RPMI7951 (cell line): Measurements from ENCODE around the gene CSMD2. TPM values are rescaled to one million over a fixed set of nuclear protein-coding genes. Genes with fewer than 3 reads are reported as not detected.
A peak's percentile ranks its signal among the peaks of the same experiment; 100 is the strongest.
"Not testable (repeated sequence)": the region's sequence is repeated elsewhere in the genome, so short reads cannot be mapped to it uniquely, and the experiment has no call there.

ENCODE experiments used
- DNase-seq: peaks from one replicate; pipeline ENCODE4 v3.0.0-alpha.2; 2012; ENCODE audit warnings: low read depth
- total RNA-seq: library from RNA; depleted of rRNA; stranded (reverse); fragments of >200 nt; shearing (Covaris generic); gene quantifications from 2 replicates; pipeline ENCODE4 v1.2.3, GENCODE V29; 2014; rRNA removed

The CSMD2 gene
- 0.59 and 1.1 TPM in 2 replicates for total RNA-seq

DNA sequence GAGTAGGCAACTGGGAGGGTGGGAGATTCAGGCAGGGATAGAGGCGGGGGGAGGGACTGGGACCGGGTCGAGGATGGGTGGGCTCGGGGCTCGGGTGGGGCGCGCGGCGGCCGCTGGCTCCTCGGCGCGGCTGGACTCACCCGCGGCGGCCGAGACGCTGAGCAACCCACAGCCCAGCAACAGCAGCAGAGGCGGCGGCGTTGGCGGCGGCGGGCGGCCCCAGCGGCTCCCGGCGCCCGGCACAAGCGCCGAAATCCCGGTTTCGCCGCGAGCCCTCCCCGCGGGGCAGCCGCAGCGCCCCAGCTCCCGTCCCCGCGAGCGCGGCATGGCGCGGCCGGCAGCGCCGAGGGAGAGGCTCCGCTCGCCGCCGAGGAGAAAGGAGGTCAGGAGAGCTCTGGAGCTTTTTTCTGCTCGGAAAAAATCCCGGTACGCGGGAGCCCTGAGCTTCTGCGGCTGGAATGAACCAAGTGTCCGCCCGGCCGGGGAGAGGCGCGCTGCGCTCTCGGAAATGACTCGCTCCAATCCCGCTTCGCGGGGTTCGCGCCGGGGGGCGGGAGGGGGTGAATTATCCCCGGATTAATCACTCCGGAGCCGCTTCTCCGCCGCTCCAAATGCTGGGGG, at the start of gene CSMD2:
CSMD2 (minus strand) TSS at position 460 of the 621 bp plus-strand sequence; CDS start at position 327, 133 bp downstream.
- DNase-seq, result peak; percentile 70

GRCh38 chr1:34213956-34214355, 48.9 kb upstream of the CSMD2 start:
- DNase-seq, result peak; percentile 9

DNA sequence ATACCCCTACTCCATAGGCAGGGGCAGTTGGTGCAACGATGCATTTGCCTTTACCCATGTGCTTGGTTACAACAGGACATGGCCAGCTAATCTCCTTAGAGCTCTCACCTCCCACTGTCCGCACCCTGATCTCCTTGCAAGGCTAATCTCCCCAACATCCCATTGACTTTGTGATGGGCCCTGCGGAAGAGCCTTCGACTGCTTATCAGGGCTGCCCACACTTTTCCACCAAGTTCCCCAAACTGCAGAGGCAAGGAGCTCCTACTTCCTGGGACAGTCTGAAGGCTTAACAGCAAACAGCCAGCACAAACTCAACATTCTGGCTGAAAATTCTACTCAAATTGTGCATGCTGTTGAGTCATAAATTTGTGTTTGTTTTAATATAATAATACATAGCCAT, 47.6 kb upstream of the CSMD2 start:
- no peak for DNase-seq

GRCh38 chr1:34199927-34200326, 34.9 kb upstream of the CSMD2 start:
- peak; percentile 91 for DNase-seq

- no peak for DNase-seq
Observed at GRCh38 chr1:34192621-34193020, 27.6 kb upstream of the CSMD2 start.

GRCh38 chr1:34190692-34191091, 25.7 kb upstream of the CSMD2 start:
- peak; percentile 7 for DNase-seq

DNA sequence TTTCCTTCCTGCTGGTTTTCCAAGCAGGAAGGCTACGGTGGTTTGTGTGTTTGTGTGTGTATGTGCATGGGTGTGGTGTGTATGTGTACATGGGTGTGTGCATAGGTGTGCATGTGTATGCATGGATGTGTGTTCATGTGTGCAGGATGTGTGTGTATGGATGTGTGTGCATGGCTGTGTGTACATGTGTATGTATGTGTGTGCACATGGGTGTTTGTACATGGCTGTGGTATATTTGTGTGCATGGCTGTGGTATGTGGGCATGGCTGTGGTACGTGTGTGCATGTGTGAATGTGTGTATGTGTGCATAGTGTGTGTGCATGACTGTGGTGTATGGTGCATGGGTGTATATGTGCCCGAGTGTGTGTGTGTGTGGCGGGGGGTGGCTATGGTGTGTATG, 24.0 kb upstream of the CSMD2 start:
- no peak for DNase-seq

DNA sequence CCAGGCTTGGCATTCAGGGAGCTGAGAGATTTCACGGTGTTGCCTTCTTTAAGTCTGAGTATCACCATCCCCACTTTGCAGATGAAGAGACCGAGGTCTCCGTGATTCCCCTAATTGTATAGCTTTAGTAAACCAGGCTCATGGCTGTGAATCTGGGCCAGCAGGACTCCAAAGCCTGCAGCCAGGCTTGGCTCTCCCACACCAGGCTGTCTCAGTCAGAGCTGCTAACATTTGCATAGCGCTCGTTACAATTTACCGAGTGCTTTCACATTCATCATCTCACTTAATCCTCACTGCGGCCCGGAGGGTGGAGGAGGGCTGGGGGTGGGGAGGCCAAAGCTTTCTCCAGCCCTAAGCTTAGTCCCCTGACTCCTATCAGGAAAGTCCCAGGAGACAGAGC, 23.4 kb upstream of the CSMD2 start:
- peak; percentile 3 for DNase-seq

DNA sequence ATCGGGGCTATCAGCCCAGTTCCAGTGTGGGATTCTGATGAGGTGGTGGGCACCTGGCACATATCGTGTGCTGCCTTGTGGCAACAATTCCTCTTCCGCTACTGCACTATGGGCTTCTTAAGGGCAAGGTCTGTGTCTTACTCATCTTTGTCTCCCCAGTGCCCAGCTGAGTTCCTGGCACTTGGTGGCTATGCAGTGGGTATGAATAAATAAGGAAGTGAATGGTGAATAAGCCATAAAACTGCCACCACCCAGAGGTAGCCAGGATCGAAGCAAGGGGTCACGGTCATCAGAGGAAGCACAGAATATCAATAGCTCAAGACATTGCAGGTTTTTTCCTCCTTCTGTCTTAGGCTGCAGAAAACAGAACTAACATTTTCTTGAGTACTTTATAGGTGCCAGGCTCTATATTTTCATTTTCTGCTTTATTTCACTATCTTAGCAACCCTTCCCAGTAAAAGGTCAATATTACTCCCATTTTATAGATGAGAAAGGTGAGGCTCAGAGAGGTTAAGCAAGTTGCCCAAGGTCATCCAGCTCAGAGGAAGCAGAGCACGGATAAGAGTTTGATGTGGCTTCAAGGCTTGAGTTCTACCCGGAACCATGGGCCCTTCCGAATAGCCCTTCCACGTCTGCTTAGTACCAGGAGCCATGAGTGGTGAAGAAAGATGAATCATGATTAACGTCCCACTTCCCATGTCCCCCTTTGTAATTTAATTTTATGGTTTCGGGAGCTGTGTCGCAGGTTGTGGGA, 21.9 kb upstream of the CSMD2 start:
- DNase-seq, result no peak

DNA sequence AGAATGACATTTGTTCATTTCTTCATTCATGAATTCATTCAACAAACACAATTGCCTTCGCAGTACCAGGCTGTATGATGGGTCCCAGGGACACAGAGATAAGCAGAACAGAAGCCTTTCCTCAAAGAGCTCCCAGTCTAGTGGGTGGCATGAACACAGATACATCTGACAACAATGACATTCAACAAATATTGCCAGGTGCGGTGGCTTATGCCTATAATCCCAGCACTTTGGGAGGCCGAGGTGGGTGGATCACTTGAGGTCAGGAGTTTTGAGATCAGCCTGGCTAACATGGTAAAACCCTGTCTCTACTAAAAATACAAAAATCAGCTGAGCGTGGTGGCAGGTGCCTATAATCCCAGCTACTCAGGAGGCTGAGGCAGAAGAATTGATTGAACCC, 18.4 kb upstream of the CSMD2 start:
- not testable (repeated sequence) for DNase-seq

DNA sequence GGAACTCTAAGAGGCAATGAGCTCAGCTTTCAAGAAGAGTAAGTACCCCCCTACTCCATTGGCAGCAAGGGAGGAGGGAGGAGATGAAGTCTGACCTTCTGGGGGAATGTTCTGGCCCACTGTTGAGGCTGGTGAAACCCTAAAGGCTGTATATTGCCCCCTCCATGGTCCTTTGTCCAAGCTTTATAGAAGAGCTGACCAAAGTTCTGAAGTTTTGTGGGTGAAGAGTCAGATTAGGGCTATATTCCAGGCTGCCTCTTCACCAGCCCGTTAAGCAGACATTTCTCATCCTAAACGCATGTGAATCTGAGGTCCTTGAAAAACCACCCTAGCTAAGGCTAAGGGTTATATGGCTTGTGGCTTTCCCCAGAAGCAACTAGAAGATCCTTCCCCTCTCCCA, 13.0 kb upstream of the CSMD2 start:
- peak; percentile 9 for DNase-seq

GRCh38 chr1:34176830-34177603, 12.0 kb upstream of the CSMD2 start, which contains the start of gene C1orf94:
Gene C1orf94 (plus strand): TSS chr1:34176907. CDS start chr1:34177790, 883 bp downstream.
- no peak for DNase-seq

- DNase-seq, result no peak
Observed at GRCh38 chr1:34175744-34176143, 10.7 kb upstream of the CSMD2 start.

DNA sequence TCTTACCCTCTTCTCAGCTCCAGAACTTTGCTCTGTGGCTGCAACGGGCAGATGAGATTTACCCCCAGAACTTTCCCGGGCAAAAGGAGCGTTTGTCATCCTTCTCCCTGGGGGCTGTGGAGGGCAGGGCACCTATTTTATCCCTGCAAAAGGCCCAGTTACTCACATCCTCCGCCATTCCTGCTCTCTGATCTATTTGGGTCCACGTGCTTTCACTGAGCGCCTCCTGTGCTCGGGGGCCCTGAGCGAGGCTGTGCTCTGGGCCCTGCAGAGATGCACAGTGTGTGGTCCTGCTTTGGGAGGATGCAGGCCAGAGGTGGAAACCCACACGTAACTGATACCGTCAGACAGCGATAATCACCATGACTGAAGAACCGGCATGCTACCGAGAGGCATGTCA, 2.4 kb upstream of the CSMD2 start:
- peak; percentile 15 for DNase-seq

- peak; percentile 70 for DNase-seq
Observed at GRCh38 chr1:34166625-34167361, 1.8 kb upstream of the CSMD2 start.

DNA sequence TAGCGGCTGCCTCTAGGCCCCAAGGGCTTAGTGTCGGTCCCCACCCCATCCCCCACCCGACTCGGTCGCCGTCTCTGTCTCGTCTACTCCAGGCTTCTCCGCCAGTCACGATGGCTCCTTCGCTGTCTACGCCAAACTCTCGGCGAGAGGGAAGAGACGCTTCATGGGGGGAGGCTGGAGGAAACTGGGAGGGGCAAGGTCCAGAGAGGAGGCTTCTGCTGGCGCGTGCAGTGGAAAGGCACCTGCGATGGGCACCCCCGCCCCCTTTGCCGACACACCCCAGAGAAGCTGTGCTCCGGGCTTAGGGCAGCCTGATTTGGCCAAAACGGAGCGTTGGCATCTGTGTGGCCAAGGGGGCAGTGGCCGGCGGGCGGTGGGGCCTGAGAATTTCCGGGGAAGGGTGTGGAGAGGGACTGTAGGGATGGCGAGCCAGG, 1.2 kb upstream of the CSMD2 start:
- peak; percentile 40 for DNase-seq

GRCh38 chr1:34165422-34165921, 442 bp upstream of the CSMD2 start:
- DNase-seq, result peak; percentile 29

DNA sequence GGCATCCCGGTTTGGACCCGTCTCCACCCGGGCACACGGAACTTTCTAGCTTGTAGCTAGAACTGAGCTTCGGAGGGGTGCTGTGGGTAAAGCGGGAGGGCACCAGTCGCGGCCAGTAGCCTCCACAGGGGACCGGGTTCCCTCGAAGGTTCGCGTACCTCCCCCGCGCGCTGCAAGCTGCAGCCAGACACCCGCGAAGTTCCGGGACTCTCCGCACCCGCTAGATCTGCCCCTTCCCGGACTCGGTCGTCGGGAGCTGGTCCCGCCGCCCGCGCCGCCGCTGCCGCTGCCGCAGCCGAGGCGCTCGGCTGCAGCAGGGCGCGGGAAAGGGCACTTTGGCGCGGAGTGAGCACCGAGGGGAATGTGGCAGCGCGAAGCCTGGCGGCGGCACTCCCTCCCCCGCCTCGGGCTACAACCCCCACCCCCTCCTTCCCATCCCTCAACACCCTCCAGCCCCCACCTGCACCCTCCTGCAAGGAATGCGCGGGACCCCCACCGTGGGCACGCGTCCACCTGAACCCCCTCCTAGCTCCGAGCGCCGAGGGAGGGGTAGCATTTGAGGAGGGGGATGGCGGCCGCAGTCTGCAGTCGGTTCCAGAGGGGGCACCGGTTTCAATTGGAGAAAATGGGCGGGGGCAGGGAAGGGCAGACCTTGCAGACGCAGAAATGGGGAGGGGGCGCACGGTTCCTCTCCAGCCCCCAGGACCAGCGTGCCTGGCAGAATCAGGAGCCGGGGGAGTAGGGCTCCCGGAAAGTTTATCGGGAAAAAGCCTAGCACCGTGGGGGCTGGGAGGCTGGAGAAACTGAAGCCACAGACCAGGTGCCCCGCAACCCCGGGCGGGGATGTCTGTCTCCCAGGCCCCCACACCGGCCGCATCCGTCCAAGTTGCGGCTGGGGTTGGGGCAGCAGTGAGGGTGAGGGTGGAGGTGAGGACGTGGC, 968 bp downstream of the CSMD2 start:
- peak; percentile 32 for DNase-seq

DNA sequence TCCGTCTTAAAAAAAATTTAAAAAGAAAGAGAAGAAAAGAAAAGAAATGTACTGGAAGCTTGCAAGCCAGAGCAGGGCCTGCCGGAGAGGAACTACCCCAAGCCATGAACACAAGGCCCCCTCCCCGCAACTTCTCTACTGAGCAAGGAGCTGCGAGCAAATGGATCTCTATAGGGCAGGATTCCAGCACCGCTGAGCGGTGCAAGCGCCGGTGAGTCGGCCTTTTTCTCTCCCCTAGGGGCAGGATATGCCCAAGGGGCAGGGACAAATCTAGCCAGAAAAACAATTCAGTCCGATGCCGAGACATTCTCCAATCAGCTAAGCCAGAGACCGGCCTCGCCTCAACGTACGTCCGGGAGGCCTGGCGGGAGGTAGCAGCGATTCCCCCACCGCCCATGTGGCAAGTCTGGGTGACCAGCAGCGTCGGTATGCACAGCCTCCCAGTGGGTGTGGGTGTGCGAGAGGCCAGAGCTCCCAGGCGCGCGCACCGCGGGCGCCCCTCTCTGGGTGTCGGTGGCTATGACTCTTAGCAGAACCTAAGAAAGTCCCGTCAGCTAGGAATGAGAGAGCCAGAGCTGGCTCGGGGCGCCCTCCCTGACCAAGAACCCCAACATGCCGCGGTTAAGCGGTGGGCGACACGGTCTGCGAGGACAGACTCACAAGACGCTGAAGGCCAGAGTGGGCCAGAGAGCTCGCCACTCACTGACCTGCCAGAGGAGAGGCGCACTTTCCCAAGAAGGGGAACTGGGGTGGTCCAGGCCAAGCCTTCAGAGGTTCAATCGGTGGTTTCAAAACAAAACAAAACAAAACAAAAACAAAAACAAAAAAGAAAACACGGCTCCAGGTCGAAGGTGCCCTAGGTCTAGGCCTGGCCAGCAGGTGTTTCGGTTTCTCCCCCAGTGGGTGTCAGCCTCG, 1.9 kb downstream of the CSMD2 start:
- DNase-seq, result peak; percentile 89
